ENCODE measurements around the gene AHR. TPM values are rescaled to one million over a fixed set of nuclear protein-coding genes. Genes with fewer than 3 reads are reported as not detected.
"Not testable (repeated sequence)": the region's sequence is repeated elsewhere in the genome, so short reads cannot be mapped to it uniquely, and the experiment has no call there.

AHR gene
- total RNA-seq, 1 experiment from 2014 or later = 61.3 TPM

DNA sequence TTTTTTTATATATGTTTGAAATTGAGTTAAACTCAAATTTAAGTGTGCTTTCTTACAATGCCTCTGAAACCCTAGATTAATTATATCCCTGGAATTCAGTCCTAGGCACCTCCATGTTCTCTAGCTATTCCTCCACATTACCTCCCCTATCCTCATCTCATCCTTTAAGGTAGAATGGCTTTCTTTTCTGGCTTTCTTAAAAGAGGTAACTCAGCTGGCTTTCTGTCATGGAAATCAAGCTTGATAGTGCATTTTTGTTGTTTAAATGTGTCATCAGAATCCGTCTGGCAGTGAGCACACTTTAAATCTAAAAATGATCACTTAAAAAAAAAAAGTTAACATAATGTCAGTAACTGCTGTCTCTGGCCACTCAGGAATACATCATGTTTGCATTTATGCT is 42.2 kb downstream of the AHR start:
- no TSS peak for BruUV-seq (replicated peaks)

GRCh38 chr7:17342756-17343155 is 44.3 kb downstream of the AHR start:
- CTCF ChIA-PET = no interaction called here

More for the DNA sequence above, 42.2 kb downstream of the AHR start:
- Histone ChIP-seq H3K79me2 (ENCODE audit: low read depth) (peaks cover 20% of the 10 kb centered on the region; the same call in 1 of the 2 replicates), H3F3A (ENCODE audit: insufficient read depth, low read depth) (0 out of 2 replicates have a peak, but pooled peaks cover 5% of the 10 kb centered on the region), H3K27me3 (ENCODE audit: insufficient read depth, low read depth) (no peaks in the 10 kb centered on the region), H2AFZ (no peak overlapping the region), H3K9me3 (ENCODE audit: insufficient read depth, low read depth) (no peaks in the 10 kb centered on the region), H3K27ac (no peak overlapping the region), H3K4me3 (no peak overlapping the region), H3K4me2 (no peak overlapping the region), H3K9me2 (ENCODE audit: insufficient read depth) (no peaks in the 10 kb centered on the region), H4K20me1 (ENCODE audit: insufficient read depth) (no peaks in the 10 kb centered on the region), H3K36me3 (ENCODE audit: low read depth) (peaks cover 61% of the 10 kb centered on the region), H3K4me1 (replicated peaks; ENCODE audit: insufficient read depth) (no peaks in the 10 kb centered on the region)
- intact Hi-C loops (cut with micrococcal nuclease; ENCODE audit: unreplicated experiment) = no loop called here
- no peak for TF ChIP-seq EZH2 (IDR thresholded peaks at IDR 0.05; ENCODE audit: low read depth)
- TF ChIP-seq, protein P1, sequence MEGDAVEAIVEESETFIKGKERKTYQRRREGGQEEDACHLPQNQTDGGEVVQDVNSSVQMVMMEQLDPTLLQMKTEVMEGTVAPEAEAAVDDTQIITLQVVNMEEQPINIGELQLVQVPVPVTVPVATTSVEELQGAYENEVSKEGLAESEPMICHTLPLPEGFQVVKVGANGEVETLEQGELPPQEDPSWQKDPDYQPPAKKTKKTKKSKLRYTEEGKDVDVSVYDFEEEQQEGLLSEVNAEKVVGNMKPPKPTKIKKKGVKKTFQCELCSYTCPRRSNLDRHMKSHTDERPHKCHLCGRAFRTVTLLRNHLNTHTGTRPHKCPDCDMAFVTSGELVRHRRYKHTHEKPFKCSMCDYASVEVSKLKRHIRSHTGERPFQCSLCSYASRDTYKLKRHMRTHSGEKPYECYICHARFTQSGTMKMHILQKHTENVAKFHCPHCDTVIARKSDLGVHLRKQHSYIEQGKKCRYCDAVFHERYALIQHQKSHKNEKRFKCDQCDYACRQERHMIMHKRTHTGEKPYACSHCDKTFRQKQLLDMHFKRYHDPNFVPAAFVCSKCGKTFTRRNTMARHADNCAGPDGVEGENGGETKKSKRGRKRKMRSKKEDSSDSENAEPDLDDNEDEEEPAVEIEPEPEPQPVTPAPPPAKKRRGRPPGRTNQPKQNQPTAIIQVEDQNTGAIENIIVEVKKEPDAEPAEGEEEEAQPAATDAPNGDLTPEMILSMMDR (conservative IDR thresholded peaks at IDR 0.05) = no peak
- ChIA-PET POLR2A (ENCODE audit: unreplicated experiment) (interaction anchor here (0.6 kb wide), 1 partner anchor 138 kb away, joined by 4 read pairs; no protein-coding TSS in a partner anchor), CTCF (no interaction called here)
- DNase-seq = no peak

DNA sequence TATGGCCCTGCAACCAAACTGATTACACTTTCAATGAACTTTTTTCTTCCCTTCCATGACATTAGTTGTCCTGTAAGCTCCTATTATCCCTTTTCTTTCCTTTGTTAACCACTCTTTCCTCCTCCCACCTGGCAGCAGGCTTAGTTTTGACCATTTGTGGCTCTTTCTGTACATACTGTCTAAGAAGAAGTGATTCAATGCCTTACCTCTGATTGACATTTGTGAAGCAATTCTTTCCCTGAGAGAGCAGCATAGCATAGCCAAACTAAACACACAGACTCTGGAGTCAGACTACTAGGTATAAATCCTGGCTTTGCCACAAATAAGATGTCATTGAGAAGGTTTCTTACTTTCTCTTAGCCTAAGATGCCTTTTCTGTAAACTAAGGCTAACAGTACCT is 48.9 kb downstream of the AHR start:
- no TSS peak for BruUV-seq (replicated peaks)
- H3K36me3 ChIP-seq (ENCODE audit: low read depth) = peaks cover 49% of the 10 kb centered on the region
- H3K4me2 ChIP-seq = no peak overlapping the region
- ChIA-PET POLR2A (ENCODE audit: unreplicated experiment) (interaction anchor here (0.6 kb wide), 1 partner anchor 113 kb away, joined by 4 read pairs; no protein-coding TSS in a partner anchor), CTCF (interaction anchor here (0.6 kb wide), 1 partner anchor 368 kb away, joined by 3 read pairs; no protein-coding TSS in a partner anchor)
- no peaks in the 10 kb centered on the region for H4K20me1 ChIP-seq (ENCODE audit: insufficient read depth)
- 0 out of 2 replicates have a peak, but pooled peaks cover 4% of the 10 kb centered on the region for H3K79me2 ChIP-seq (ENCODE audit: low read depth)
- peaks cover 13% of the 10 kb centered on the region for H3K9me3 ChIP-seq (ENCODE audit: insufficient read depth, low read depth)
- no peak for TF ChIP-seq EZH2 (IDR thresholded peaks at IDR 0.05; ENCODE audit: low read depth)
- TF ChIP-seq, protein P1 (conservative IDR thresholded peaks at IDR 0.05) = no peak
- no peaks in the 10 kb centered on the region for H3K27me3 ChIP-seq (ENCODE audit: insufficient read depth, low read depth)
- no peak overlapping the region for H3K4me3 ChIP-seq
- DNase-seq = no peak
- H3K9me2 ChIP-seq (ENCODE audit: insufficient read depth) = no peaks in the 10 kb centered on the region
- intact Hi-C loops (cut with micrococcal nuclease; ENCODE audit: unreplicated experiment) = no loop called here
- H3K27ac ChIP-seq = no peak overlapping the region
- no peak overlapping the region for H2AFZ ChIP-seq
- peaks cover 10% of the 10 kb centered on the region; the same call in 1 of the 2 replicates for H3F3A ChIP-seq (ENCODE audit: insufficient read depth, low read depth)
- H3K4me1 ChIP-seq (replicated peaks; ENCODE audit: insufficient read depth) = no peaks in the 10 kb centered on the region

More at GRCh38 chr7:17342756-17343155, 44.3 kb downstream of the AHR start:
- no peak for TF ChIP-seq EZH2 (IDR thresholded peaks at IDR 0.05; ENCODE audit: low read depth)
- TF ChIP-seq, protein P1 (conservative IDR thresholded peaks at IDR 0.05) = no peak
- Histone ChIP-seq H4K20me1 (ENCODE audit: insufficient read depth) (no peaks in the 10 kb centered on the region), H2AFZ (no peak overlapping the region), H3K4me2 (no peak overlapping the region), H3K27ac (no peak overlapping the region), H3K4me1 (replicated peaks; ENCODE audit: insufficient read depth) (no peaks in the 10 kb centered on the region), H3K4me3 (no peak overlapping the region), H3K9me3 (ENCODE audit: insufficient read depth, low read depth) (no peaks in the 10 kb centered on the region; the same call in 1 of the 2 replicates), H3F3A (ENCODE audit: insufficient read depth, low read depth) (peaks cover 4% of the 10 kb centered on the region; the same call in 1 of the 2 replicates), H3K27me3 (ENCODE audit: insufficient read depth, low read depth) (no peaks in the 10 kb centered on the region), H3K36me3 (ENCODE audit: low read depth) (peaks cover 64% of the 10 kb centered on the region), H3K79me2 (ENCODE audit: low read depth) (peaks cover 20% of the 10 kb centered on the region; the same call in 1 of the 2 replicates), H3K9me2 (ENCODE audit: insufficient read depth) (no peaks in the 10 kb centered on the region)
- BruUV-seq (replicated peaks) = no TSS peak
- POLR2A ChIA-PET (ENCODE audit: unreplicated experiment) = no interaction called here
- DNase-seq = no peak
- intact Hi-C loops (cut with micrococcal nuclease; ENCODE audit: unreplicated experiment) = no loop called here

- DNase-seq; POLR2A ChIA-PET (ENCODE audit: unreplicated experiment); H3K27ac ChIP-seq; H3K27me3 ChIP-seq (ENCODE audit: insufficient read depth, low read depth); H3K4me2 ChIP-seq; H3K4me1 ChIP-seq (replicated peaks; ENCODE audit: insufficient read depth); H2AFZ ChIP-seq; H3K79me2 ChIP-seq (ENCODE audit: low read depth); H4K20me1 ChIP-seq (ENCODE audit: insufficient read depth); BruUV-seq (replicated peaks); intact Hi-C loops (cut with micrococcal nuclease; ENCODE audit: unreplicated experiment); CTCF ChIA-PET; H3K9me2 ChIP-seq (ENCODE audit: insufficient read depth); H3K4me3 ChIP-seq: not testable (repeated sequence)
- H3F3A ChIP-seq (ENCODE audit: insufficient read depth, low read depth) = peaks cover 10% of the 10 kb centered on the region; the same call in 1 of the 2 replicates
- H3K9me3 ChIP-seq (ENCODE audit: insufficient read depth, low read depth) = peaks cover 13% of the 10 kb centered on the region
- H3K36me3 ChIP-seq (ENCODE audit: low read depth) = peaks cover 37% of the 10 kb centered on the region
These were observed 50.5 kb downstream of the AHR start for GRCh38 chr7:17348932-17349331.

DNA sequence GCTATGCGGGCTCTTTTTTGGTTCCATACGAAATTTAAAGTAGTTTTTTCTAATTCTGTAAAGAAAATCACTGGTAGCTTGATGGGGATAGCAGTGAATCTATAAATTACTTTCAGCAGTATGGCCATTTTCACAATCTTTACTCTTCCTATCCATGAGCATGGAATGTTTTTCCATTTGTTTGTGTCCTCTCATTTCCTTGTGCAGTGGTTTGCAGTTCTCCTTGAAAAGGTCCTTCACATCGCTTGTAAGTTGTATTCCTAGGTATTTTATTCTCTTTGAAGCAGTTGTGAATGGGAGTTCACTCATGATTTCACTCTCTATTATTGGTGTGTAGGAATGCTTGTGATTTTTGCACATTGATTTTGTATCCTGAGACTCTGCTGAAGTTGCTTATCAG is 51.9 kb downstream of the AHR start:
- H2AFZ ChIP-seq; H3K27me3 ChIP-seq (ENCODE audit: insufficient read depth, low read depth); H3K27ac ChIP-seq; H3K4me1 ChIP-seq (replicated peaks; ENCODE audit: insufficient read depth); H3K4me3 ChIP-seq; BruUV-seq (replicated peaks); H3K79me2 ChIP-seq (ENCODE audit: low read depth); DNase-seq; POLR2A ChIA-PET (ENCODE audit: unreplicated experiment); intact Hi-C loops (cut with micrococcal nuclease; ENCODE audit: unreplicated experiment); H3K4me2 ChIP-seq; H3K9me2 ChIP-seq (ENCODE audit: insufficient read depth); H4K20me1 ChIP-seq (ENCODE audit: insufficient read depth); CTCF ChIA-PET: not testable (repeated sequence)
- H3F3A ChIP-seq (ENCODE audit: insufficient read depth, low read depth) = peaks cover 10% of the 10 kb centered on the region; the same call in 1 of the 2 replicates
- peaks cover 13% of the 10 kb centered on the region for H3K9me3 ChIP-seq (ENCODE audit: insufficient read depth, low read depth)
- peaks cover 35% of the 10 kb centered on the region; the same call in 1 of the 2 replicates for H3K36me3 ChIP-seq (ENCODE audit: low read depth)
